Mesothelial cell of epicardium (in vitro differentiated cells): Measurements from ENCODE around the gene CORIN. TPM values are rescaled to one million over a fixed set of nuclear protein-coding genes. Genes with fewer than 3 reads are reported as not detected.
A peak's percentile ranks its signal among the peaks of the same experiment; 100 is the strongest.

Experiments used
- DNase-seq, 2 experiments: peaks; one replicate each; pipeline ENCODE4 v3.0.0; 2021; ENCODE audit warnings: low spot score in 2 of 2; ENCODE audit not compliant: unreplicated experiment in 2 of 2
- H3K27ac Mint-ChIP-seq: 2 replicates; pipeline ENCODE4 v1.8.0; 2021; ENCODE audit warnings: mixed read lengths
- H3K27me3 Mint-ChIP-seq: 2 replicates; pipeline ENCODE4 v1.8.0; 2021; ENCODE audit warnings: low read depth, mixed read lengths
- H3K36me3 Mint-ChIP-seq: 2 replicates; pipeline ENCODE4 v1.8.0; 2021; ENCODE audit warnings: mixed read lengths
- H3K4me1 Mint-ChIP-seq: 2 replicates; pipeline ENCODE4 v1.8.0; 2021; ENCODE audit warnings: mixed read lengths
- H3K4me3 Mint-ChIP-seq: 2 replicates; pipeline ENCODE4 v1.8.0; 2021; ENCODE audit warnings: mild to moderate bottlenecking, moderate library complexity, mixed read lengths
- H3K9me3 Mint-ChIP-seq: 2 replicates; pipeline ENCODE4 v1.8.0; 2021; ENCODE audit warnings: mixed read lengths
- CTCF ChIP-seq: fragments of 200-600 bp; sonication (generic); IDR thresholded peaks from one replicate; pipeline ENCODE4 v1.5.0; 2021; ENCODE audit warnings: antibody characterized with exemption; ENCODE audit not compliant: unreplicated experiment
- total RNA-seq: library from RNA; stranded (reverse); gene quantifications from 3 replicates; pipeline ENCODE4 v1.2.1, GENCODE V29; 2021

Gene CORIN
- total RNA-seq, 1 donor from 2014 or later, result 1.5 TPM

- peaks cover 2% of the 10 kb centered on the region for H3K36me3 Mint-ChIP-seq
- no peaks in the 10 kb centered on the region for H3K9me3 Mint-ChIP-seq
- no peak overlapping the region for H3K4me3 Mint-ChIP-seq
- no peak for DNase-seq
- no peak for TF ChIP-seq CTCF
- peaks cover 26% of the 10 kb centered on the region for H3K4me1 Mint-ChIP-seq
- H3K27ac Mint-ChIP-seq, result no peak overlapping the region
- H3K27me3 Mint-ChIP-seq, result no peaks in the 10 kb centered on the region
Measured at GRCh38 chr4:47598896-47599295, 239.0 kb downstream of the CORIN start.

GRCh38 chr4:47598320-47598719 lies 239.5 kb downstream of the CORIN start:
- peaks cover 2% of the 10 kb centered on the region for H3K36me3 Mint-ChIP-seq
- no peaks in the 10 kb centered on the region for H3K9me3 Mint-ChIP-seq
- H3K27ac Mint-ChIP-seq, result peak overlapping the region; percentile 78
- no peak for DNase-seq
- no peaks in the 10 kb centered on the region for H3K27me3 Mint-ChIP-seq
- H3K4me3 Mint-ChIP-seq, result no peak overlapping the region
- no peak for TF ChIP-seq CTCF
- H3K4me1 Mint-ChIP-seq, result peaks cover 26% of the 10 kb centered on the region

GRCh38 chr4:47597696-47598095 lies 240.2 kb downstream of the CORIN start:
- Mint-ChIP-seq H3K36me3 (peaks cover 3% of the 10 kb centered on the region), H3K9me3 (no peaks in the 10 kb centered on the region), H3K27me3 (no peaks in the 10 kb centered on the region)

GRCh38 chr4:47590325-47590724 lies 247.5 kb downstream of the CORIN start:
- peaks cover 31% of the 10 kb centered on the region for H3K9me3 Mint-ChIP-seq
- no peak for DNase-seq
- no peak overlapping the region for H3K4me3 Mint-ChIP-seq
- H3K27me3 Mint-ChIP-seq, result no peaks in the 10 kb centered on the region
- no peak for TF ChIP-seq CTCF
- no peak overlapping the region for H3K27ac Mint-ChIP-seq
- H3K4me1 Mint-ChIP-seq, result peaks cover 7% of the 10 kb centered on the region
- H3K36me3 Mint-ChIP-seq, result peaks cover 63% of the 10 kb centered on the region

More at GRCh38 chr4:47597696-47598095, 240.2 kb downstream of the CORIN start:
- no peak overlapping the region for H3K4me3 Mint-ChIP-seq
- peaks cover 26% of the 10 kb centered on the region for H3K4me1 Mint-ChIP-seq
- TF ChIP-seq CTCF, result no peak
- H3K27ac Mint-ChIP-seq, result peak overlapping the region; percentile 78
- DNase-seq, result no peak

- TF ChIP-seq CTCF, result no peak
- Mint-ChIP-seq H3K4me3 (no peak overlapping the region), H3K27me3 (no peaks in the 10 kb centered on the region), H3K9me3 (no peaks in the 10 kb centered on the region), H3K27ac (no peak overlapping the region), H3K36me3 (peaks cover 56% of the 10 kb centered on the region), H3K4me1 (peaks cover 15% of the 10 kb centered on the region)
- DNase-seq, result no peak
Measured at GRCh38 chr4:47579235-47579634, 258.6 kb downstream of the CORIN start.
